ENCODE results near the gene PPIG. TPM values are rescaled to one million over a fixed set of nuclear protein-coding genes. Genes with fewer than 3 reads are reported as not detected.
"Not testable (repeated sequence)": the region's sequence is repeated elsewhere in the genome, so short reads cannot be mapped to it uniquely, and the experiment has no call there.

The PPIG gene
- total and polyA plus RNA-seq, 7 donors, result 25.7 to 54.0 (median 41.3) TPM

DNA sequence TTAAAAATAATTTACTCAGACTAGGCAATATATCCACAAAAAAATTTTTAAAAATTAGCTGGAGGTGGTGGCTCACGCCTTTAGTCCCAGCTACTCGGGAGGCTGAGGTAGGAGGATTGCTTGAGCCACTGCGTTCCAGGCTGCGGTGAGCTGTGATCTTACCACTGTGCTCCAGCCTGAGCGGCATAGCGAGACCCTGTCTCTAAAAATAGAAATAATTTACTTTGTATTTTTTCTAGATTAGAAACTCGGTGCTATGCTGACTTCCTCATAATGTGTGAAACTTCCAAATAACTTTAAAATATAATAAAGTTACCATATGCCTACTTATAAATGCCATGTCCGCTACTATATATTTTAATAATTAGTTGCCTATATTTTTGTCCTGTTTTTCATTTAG lies 6.7 kb downstream of the PPIG start:
- no peak for DNase-seq
- intact Hi-C loops (cut with DNase I), result no loop called here
- no peaks in the 10 kb centered on the region for H3K9me3 ChIP-seq
- no peak overlapping the region for H3K27ac ChIP-seq
- no peak overlapping the region for H3K4me3 ChIP-seq
- H3K36me3 ChIP-seq, result no peaks in the 10 kb centered on the region
- H3K27me3 ChIP-seq, result no peaks in the 10 kb centered on the region
- WGBS, 2 donors, result 78 to 90% methylated on average over 8 of the region's 8 CpGs
- TF ChIP-seq POLR2AphosphoS5 (IDR thresholded peaks at IDR 0.05), result no peak
- TF ChIP-seq, protein P1, sequence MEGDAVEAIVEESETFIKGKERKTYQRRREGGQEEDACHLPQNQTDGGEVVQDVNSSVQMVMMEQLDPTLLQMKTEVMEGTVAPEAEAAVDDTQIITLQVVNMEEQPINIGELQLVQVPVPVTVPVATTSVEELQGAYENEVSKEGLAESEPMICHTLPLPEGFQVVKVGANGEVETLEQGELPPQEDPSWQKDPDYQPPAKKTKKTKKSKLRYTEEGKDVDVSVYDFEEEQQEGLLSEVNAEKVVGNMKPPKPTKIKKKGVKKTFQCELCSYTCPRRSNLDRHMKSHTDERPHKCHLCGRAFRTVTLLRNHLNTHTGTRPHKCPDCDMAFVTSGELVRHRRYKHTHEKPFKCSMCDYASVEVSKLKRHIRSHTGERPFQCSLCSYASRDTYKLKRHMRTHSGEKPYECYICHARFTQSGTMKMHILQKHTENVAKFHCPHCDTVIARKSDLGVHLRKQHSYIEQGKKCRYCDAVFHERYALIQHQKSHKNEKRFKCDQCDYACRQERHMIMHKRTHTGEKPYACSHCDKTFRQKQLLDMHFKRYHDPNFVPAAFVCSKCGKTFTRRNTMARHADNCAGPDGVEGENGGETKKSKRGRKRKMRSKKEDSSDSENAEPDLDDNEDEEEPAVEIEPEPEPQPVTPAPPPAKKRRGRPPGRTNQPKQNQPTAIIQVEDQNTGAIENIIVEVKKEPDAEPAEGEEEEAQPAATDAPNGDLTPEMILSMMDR (IDR thresholded peaks at IDR 0.05), result no peak
- TF ChIP-seq EP300 (IDR thresholded peaks at IDR 0.05), result no peak
- H3K4me1 ChIP-seq, result peaks cover 0 to 33% (median 15%) of the 10 kb centered on the region in 4 donors

DNA sequence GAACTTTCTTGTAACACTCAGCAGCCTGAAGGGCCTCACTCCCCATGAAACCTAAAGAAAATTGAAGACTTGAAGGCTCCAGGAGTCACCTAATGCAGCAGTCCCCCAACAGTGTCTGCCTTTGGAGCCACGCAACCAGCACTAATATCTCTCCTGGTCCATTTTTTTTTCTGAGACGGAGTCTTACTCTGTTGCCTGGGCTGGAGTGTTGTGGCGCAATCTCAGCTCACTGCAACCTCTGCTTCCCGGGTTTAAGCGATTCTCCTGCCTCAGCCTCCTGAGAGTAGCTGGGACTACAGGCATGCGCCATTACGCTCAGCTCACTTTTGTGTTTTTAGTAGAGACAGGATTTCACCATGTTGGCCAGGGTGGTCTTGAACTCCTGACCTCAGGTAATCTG lies 12.4 kb downstream of the PPIG start:
- intact Hi-C loops (cut with DNase I); H3K36me3 ChIP-seq; H3K9me3 ChIP-seq; H3K4me1 ChIP-seq; H3K4me3 ChIP-seq; H3K27me3 ChIP-seq; DNase-seq; H3K27ac ChIP-seq: not testable (repeated sequence)
- WGBS, 2 donors, result 84% methylated on average over 7 of the region's 7 CpGs

DNA sequence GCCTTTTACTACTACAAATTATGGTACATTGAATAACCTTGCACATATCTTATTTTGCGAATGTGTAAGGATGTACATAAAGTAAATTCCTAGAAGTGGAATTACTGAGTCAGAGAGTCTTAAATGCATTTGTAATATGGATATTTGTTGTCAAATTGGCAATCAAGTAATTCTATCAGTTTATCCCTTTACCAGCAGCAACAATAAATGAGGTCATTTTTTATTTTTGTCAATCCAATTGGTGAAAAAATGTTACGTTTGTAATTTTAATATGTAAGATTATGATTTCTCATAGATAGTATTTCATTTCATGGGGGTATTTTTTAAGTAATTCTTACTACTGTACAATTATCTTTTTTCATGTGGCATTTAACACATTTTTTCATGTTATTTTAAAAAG lies 14.8 kb downstream of the PPIG start:
- 91 to 97% methylated on average over 2 of the region's 2 CpGs for WGBS, 2 donors
- intact Hi-C loops (cut with DNase I), result no loop called here
- Histone ChIP-seq H3K4me3 (no peak overlapping the region), H3K27me3 (no peaks in the 10 kb centered on the region), H3K27ac (no peak overlapping the region), H3K36me3 (peaks cover 0 to under 1% (median 0%) of the 10 kb centered on the region in 4 donors), H3K9me3 (no peaks in the 10 kb centered on the region), H3K4me1 (no peaks in the 10 kb centered on the region)
- no peak for DNase-seq
- TF ChIP-seq EP300 (IDR thresholded peaks at IDR 0.05) (no peak), POLR2AphosphoS5 (IDR thresholded peaks at IDR 0.05) (no peak), POLR2A (IDR thresholded peaks at IDR 0.05) (no peak)
- TF ChIP-seq, protein P1 (IDR thresholded peaks at IDR 0.05), result no peak

DNA sequence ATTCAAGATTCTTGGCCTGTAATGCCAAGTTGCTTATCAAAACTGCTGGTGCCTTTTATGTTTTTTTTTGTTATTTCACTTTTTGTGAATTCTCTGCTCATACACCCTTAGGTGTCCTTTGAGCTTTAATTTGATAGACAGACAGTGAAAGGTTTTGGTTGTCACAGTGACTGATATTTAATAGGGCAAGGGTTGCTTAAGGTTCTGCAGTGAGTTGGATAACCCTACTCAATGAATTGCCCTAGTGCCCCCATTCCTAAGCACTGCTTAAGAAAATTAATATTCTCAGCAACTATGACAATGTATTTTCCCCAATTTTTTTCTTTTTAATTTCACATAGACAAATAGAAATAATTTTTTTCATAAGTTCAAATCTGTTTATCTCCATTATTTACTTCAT lies 15.4 kb downstream of the PPIG start:
- Histone ChIP-seq H3K4me3 (no peak overlapping the region), H3K27me3 (no peaks in the 10 kb centered on the region), H3K27ac (no peak overlapping the region), H3K9me3 (no peaks in the 10 kb centered on the region), H3K36me3 (peaks cover 0 to 6% (median 1%) of the 10 kb centered on the region in 4 donors), H3K4me1 (no peaks in the 10 kb centered on the region)
- no peak for TF ChIP-seq POLR2A (IDR thresholded peaks at IDR 0.05)
- TF ChIP-seq, protein P1 (IDR thresholded peaks at IDR 0.05), result no peak
- TF ChIP-seq POLR2AphosphoS5 (IDR thresholded peaks at IDR 0.05), result no peak
- no peak for TF ChIP-seq EP300 (IDR thresholded peaks at IDR 0.05)
- DNase-seq, result no peak
- intact Hi-C loops (cut with DNase I), result no loop called here

DNA sequence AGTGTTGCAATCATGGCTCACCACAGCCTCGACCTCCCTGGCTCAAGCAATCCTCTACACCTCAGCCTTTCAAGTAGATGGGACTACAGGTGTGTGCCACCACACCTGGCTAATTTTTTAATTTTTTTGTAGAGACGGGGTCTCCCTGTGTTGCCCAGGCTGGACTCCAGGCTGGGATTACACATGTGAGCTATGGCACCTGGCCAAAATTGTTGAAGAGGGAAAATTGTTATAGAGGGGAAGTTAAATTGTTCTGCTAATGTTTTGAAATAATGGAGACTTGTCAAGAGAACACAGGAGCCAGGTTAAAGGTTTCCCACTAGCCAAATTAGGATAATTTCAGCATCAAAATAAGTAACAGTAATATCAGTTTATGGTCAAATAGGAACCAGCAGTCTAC lies 25.1 kb downstream of the PPIG start:
- no peaks in the 10 kb centered on the region for H3K27me3 ChIP-seq
- H3K27ac ChIP-seq, result no peak overlapping the region
- no peak for TF ChIP-seq POLR2A (IDR thresholded peaks at IDR 0.05)
- TF ChIP-seq POLR2AphosphoS5 (IDR thresholded peaks at IDR 0.05), result no peak
- no peak for TF ChIP-seq EP300 (IDR thresholded peaks at IDR 0.05)
- TF ChIP-seq, protein P1 (IDR thresholded peaks at IDR 0.05), result no peak
- no peak overlapping the region for H3K4me3 ChIP-seq
- H3K9me3 ChIP-seq, result no peaks in the 10 kb centered on the region
- H3K36me3 ChIP-seq, result peaks cover 11 to 99% (median 36%) of the 10 kb centered on the region in 4 donors
- intact Hi-C loops (cut with DNase I), result no loop called here
- H3K4me1 ChIP-seq, result no peaks in the 10 kb centered on the region
- DNase-seq, result no peak
- WGBS, 2 donors, result 88 to 96% methylated on average over 2 of the region's 2 CpGs

Data from sigmoid colon (tissue), 7 donors.